Measurements from ENCODE around the gene ACTRT2. TPM values are rescaled to one million over a fixed set of nuclear protein-coding genes. Genes with fewer than 3 reads are reported as not detected.

Gene ACTRT2
- total and polyA plus RNA-seq, 9 donors = not detected

DNA sequence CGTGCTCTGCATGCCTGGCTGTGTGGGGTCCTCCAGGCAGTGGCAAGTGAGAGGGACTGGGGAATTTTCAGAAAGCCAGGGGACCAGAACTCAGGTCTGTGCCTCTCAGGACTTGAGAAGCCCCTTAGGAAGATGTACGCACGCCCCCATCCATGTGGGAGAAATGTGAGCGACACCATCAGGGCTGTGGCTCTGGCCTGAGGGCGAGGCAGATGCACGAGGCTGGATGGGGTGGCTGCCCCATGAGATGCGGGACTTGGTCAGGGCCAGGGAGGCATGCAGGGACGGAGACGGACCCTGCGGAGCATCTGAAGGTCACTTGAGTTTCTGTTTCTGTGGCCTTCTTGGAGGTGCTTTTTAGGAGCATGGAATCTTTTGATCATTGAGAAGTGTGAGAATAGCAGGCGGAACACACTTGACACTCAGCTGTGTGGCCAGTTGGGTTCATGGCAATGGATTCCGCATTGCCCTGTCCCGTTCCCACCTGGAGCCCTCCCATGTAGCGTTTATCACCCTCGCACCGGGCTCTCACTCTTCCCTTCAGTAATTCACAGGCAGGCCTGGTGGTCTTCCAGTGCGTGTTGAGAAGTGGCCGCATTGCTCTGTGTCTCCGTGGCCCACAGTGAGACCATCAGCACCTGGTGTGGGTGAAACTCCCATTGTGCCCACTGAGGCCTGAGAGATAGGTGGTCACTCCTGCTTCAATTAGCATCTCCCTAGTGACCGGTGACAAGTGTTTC, 30.7 kb upstream of the ACTRT2 start:
- Histone ChIP-seq H3K4me1 (ENCODE audit: control insufficient read depth, insufficient read depth, low read length) (peaks cover 12% of the 10 kb centered on the region), H3K9me3 (replicated peaks; ENCODE audit: control insufficient read depth, low read depth, low read length) (peaks cover 9% of the 10 kb centered on the region), H3K27me3 (ENCODE audit: control insufficient read depth, insufficient read depth, low read length) (no peaks in the 10 kb centered on the region), H3K4me3 (ENCODE audit: low read length) (no peak overlapping the region), H3K36me3 (ENCODE audit: control insufficient read depth, insufficient read depth, low read length) (no peaks in the 10 kb centered on the region), H3K27ac (ENCODE audit: low read length) (no peak overlapping the region)
- 92% methylated on average over 17 of the region's 20 CpGs for WGBS (ENCODE audit: insufficient coverage)
- no peak for DNase-seq

DNA sequence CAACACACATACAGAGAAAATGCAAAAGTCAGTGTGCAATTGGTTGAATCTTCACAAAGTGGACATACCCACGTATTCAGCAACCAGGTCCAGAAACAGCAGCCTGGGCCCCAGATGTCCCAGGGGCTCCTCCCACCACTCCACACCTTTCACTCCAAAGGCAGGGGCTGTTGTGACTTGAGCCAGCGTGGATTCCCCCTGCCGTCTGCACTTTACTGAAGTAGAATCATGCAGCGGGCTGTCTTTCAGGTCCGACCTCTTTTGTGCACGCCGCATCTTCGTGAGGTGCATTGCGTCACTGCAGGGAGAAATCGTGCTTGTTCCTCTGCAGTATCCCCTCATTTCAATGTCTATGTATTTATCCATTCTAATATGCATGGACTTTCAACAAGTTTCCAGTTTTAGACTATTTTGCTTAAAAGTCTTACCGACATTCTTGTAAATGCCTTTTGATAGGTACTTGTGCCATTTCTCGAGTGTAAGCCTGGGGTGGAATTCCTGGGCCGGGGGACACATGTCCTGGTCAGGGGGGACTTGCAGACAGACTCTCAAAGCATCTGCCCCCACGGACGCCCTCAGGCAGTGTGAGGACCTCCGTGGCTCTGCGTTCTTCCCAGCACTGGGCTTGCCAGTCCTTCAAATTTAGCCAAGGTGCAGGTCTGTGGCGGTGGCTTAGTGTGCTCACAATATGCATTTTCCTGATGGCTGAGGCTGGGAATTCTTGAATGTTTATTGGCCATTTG, 29.3 kb upstream of the ACTRT2 start:
- peaks cover 9% of the 10 kb centered on the region for H3K9me3 ChIP-seq (replicated peaks; ENCODE audit: control insufficient read depth, low read depth, low read length)
- no peaks in the 10 kb centered on the region for H3K36me3 ChIP-seq (ENCODE audit: control insufficient read depth, insufficient read depth, low read length)
- H3K4me1 ChIP-seq (ENCODE audit: control insufficient read depth, insufficient read depth, low read length) = peaks cover 12% of the 10 kb centered on the region
- DNase-seq = no peak
- 77% methylated on average over 14 of the region's 18 CpGs for WGBS (ENCODE audit: insufficient coverage)
- H3K27ac ChIP-seq (ENCODE audit: low read length) = no peak overlapping the region
- H3K4me3 ChIP-seq (ENCODE audit: low read length) = no peak overlapping the region
- H3K27me3 ChIP-seq (ENCODE audit: control insufficient read depth, insufficient read depth, low read length) = no peaks in the 10 kb centered on the region

DNA sequence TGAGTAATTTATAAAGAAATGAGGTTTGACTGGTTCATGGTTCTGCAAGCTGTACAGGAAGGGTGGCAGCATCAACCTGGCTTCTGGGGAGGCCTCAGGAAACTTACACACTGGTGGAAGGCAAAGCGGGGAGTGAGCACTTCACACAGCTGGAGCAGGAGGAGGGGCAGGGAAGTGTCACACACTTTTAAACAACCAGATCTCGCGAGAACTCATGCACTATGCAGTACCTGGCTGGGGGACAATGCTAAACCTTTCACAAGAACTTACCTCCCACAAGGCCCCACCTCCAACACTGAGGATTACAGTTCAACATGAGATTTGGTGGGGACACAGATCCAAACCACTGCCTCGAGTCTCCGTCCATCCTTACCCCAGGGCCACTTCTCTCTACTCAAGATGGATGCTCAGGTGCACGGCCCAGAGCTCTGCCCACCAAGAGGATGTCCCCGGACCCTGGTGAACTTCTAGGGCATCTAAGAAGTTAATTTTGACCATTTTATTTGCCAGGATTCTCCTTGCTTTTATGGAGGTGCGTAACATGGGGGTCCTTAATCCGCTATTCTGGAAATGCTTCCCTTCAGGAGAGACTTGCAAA, 22.7 kb upstream of the ACTRT2 start:
- Histone ChIP-seq H3K4me3 (ENCODE audit: low read length) (no peak overlapping the region), H3K4me1 (ENCODE audit: control insufficient read depth, insufficient read depth, low read length) (peaks cover 3% of the 10 kb centered on the region), H3K27ac (ENCODE audit: low read length) (no peak overlapping the region), H3K27me3 (ENCODE audit: control insufficient read depth, insufficient read depth, low read length) (peaks cover 8% of the 10 kb centered on the region), H3K9me3 (replicated peaks; ENCODE audit: control insufficient read depth, low read depth, low read length) (peaks cover 9% of the 10 kb centered on the region), H3K36me3 (ENCODE audit: control insufficient read depth, insufficient read depth, low read length) (no peaks in the 10 kb centered on the region)
- 93% methylated on average over 2 of the region's 9 CpGs for WGBS (ENCODE audit: insufficient coverage)
- DNase-seq = no peak

DNA sequence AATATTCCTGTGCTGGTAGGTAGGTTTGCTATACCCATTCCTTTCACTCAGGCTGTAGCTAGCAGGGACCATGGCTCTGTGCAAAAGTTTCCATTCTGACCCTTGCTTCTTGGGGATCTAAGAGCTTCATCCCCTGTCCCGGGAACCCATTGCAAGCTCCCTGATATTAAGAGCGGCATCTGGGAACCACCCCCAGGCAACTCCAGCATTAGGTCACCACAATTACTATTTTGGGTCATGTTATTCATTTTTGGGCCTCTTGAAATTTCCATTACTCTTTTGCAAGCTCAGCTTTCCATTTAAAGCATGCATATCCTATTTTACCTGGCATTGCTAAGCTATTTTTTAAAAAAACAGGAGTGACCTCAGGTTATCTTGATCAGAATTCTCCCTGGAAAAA, 22.1 kb upstream of the ACTRT2 start:
- Histone ChIP-seq H3K27me3 (ENCODE audit: control insufficient read depth, insufficient read depth, low read length) (peaks cover 8% of the 10 kb centered on the region), H3K4me1 (ENCODE audit: control insufficient read depth, insufficient read depth, low read length) (peaks cover 8% of the 10 kb centered on the region)
- 83% methylated on average over 2 of the region's 2 CpGs for WGBS (ENCODE audit: insufficient coverage)

DNA sequence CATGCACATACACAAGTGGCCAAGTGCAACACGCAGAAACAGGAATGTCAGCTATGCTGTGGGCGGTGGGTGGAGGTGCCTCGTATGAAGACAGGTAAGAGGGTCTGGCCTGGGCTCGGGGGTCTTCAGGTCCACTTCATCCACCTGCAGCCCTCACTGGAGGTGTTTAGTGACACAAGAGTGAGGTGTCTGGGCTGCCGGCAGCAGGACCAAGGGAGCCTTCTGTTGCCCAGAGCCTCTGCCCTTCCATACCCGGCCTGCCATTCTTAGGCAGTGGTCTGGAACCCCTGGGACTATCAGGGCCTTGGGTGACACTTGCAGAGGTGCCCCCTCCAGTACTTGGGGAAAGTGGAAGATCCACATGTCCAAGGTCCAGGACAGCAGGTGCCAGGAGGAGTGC, 21.7 kb upstream of the ACTRT2 start:
- Histone ChIP-seq H3K36me3 (ENCODE audit: control insufficient read depth, insufficient read depth, low read length) (no peaks in the 10 kb centered on the region), H3K27ac (ENCODE audit: low read length) (no peak overlapping the region), H3K4me1 (ENCODE audit: control insufficient read depth, insufficient read depth, low read length) (peaks cover 10% of the 10 kb centered on the region), H3K4me3 (ENCODE audit: low read length) (no peak overlapping the region), H3K9me3 (replicated peaks; ENCODE audit: control insufficient read depth, low read depth, low read length) (peaks cover 2% of the 10 kb centered on the region), H3K27me3 (ENCODE audit: control insufficient read depth, insufficient read depth, low read length) (peaks cover 8% of the 10 kb centered on the region)
- 60% methylated on average over 3 of the region's 6 CpGs for WGBS (ENCODE audit: insufficient coverage)
- DNase-seq = no peak

More for the DNA sequence above, 22.1 kb upstream of the ACTRT2 start:
- Histone ChIP-seq H3K4me3 (ENCODE audit: low read length) (no peak overlapping the region), H3K9me3 (replicated peaks; ENCODE audit: control insufficient read depth, low read depth, low read length) (peaks cover 6% of the 10 kb centered on the region), H3K36me3 (ENCODE audit: control insufficient read depth, insufficient read depth, low read length) (no peaks in the 10 kb centered on the region), H3K27ac (ENCODE audit: low read length) (no peak overlapping the region)
- DNase-seq = no peak

DNA sequence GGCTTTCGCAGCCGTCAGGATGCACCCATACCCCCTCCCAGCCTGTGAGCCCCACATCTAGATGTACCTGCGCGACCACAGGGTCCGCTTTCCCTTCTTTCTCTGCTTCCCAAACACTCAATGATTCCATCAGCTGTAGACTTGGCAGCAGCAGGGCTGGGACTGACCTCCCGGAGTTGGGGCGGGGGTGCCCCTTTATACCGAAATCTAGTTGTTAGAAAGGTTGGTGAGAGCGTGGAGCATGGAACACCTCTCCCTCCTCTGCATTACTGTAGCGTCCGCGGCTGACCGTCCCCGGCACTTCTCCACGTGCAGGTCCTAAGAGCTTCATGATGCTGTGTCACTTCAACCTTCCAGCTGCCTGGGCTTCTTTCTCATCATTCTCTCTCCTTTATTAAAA, 21.1 kb upstream of the ACTRT2 start:
- H3K27me3 ChIP-seq (ENCODE audit: control insufficient read depth, insufficient read depth, low read length) = peaks cover 8% of the 10 kb centered on the region
- H3K36me3 ChIP-seq (ENCODE audit: control insufficient read depth, insufficient read depth, low read length) = no peaks in the 10 kb centered on the region
- WGBS (ENCODE audit: insufficient coverage) = 79% methylated on average over 2 of the region's 15 CpGs
- no peak for DNase-seq
- H3K4me3 ChIP-seq (ENCODE audit: low read length) = no peak overlapping the region
- H3K4me1 ChIP-seq (ENCODE audit: control insufficient read depth, insufficient read depth, low read length) = peaks cover 10% of the 10 kb centered on the region
- H3K27ac ChIP-seq (ENCODE audit: low read length) = no peak overlapping the region
- H3K9me3 ChIP-seq (replicated peaks; ENCODE audit: control insufficient read depth, low read depth, low read length) = no peaks in the 10 kb centered on the region

DNA sequence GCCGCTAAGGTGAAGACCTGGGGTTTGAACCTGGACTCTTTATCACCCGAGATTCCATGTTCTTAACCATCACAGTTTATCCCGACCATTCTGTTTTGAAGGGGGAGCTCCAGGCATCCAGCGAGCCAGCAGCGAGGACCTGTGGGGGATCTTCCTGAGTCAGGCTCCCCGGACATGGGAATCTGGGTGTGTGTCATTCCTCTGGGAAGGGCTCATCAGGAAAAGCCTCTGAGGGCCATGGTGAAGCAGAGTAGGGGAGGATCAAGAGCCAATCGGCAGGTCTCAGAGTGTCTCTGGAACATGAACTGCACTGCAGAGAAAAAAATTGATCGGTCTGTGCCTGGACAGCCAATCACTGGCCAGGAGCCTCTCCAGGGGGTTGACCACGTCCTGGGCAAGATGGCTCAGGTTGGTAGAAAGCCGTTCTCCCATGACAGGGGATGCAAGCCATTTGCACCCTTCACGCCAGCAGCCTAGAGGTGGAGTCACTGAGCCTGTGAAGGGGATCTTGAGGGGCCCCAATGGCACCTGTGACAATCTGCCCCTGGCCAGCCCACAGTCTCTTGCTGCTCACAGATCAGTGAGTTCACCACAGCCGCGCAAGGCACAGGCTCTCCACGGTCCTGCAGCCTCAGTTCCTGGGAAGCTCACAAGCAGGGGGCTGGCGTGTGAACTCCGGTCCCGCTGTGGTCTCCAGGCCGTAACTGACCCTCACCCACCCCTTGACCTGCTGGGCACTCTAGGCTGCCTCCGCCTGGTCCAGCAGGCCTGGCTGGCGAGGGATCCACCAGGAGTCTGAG, 20.4 kb upstream of the ACTRT2 start:
- WGBS (ENCODE audit: insufficient coverage) = 61% methylated on average over 14 of the region's 20 CpGs
- Histone ChIP-seq H3K27me3 (ENCODE audit: control insufficient read depth, insufficient read depth, low read length) (peaks cover 8% of the 10 kb centered on the region), H3K27ac (ENCODE audit: low read length) (no peak overlapping the region), H3K9me3 (replicated peaks; ENCODE audit: control insufficient read depth, low read depth, low read length) (no peaks in the 10 kb centered on the region), H3K4me3 (ENCODE audit: low read length) (no peak overlapping the region), H3K4me1 (ENCODE audit: control insufficient read depth, insufficient read depth, low read length) (peaks cover 10% of the 10 kb centered on the region), H3K36me3 (ENCODE audit: control insufficient read depth, insufficient read depth, low read length) (no peaks in the 10 kb centered on the region)
- no peak for DNase-seq

DNA sequence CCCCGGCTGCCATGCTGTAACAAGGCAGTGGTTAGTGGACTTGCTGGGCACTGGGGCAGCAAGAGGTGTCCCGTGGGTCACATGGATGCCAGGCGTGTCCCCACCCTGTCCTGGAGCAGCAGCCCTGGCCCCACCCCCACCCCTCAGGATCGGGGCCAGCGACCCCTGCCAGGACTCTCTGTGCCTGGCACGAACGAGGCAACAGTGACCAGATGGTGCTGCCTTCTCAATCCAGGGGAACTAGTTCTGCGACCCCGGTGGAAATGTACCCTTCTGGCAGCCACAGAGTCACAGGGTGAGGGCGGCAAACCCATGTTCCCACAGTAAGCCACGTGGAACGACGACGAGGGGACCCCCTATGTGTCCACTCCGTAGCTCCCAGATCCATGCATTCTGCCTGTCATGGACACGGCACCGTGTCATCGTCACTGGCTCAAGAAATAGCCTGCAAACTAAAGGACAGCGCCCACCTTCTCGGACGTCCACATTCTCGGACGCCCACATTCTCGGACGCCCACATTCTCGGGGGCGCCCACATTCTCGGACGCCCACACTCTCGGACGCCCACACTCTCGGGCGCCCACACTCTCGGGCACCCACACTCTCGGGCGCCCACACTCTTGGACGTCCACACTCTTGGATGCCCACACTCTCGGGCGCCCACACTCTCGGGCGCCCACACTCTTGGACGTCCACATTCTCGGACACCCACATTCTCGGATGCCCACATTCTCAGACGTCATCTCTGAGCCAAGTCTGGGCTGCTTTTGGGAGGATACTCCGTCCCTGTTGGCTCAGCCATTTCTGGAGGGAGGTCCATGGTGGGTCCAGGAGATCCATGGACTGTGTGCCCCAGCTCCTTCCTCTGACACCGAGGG, 19.6 kb upstream of the ACTRT2 start:
- H3K4me3 ChIP-seq (ENCODE audit: low read length) = no peak overlapping the region
- H3K9me3 ChIP-seq (replicated peaks; ENCODE audit: control insufficient read depth, low read depth, low read length) = no peaks in the 10 kb centered on the region
- DNase-seq = no peak
- H3K4me1 ChIP-seq (ENCODE audit: control insufficient read depth, insufficient read depth, low read length) = peaks cover 10% of the 10 kb centered on the region
- H3K36me3 ChIP-seq (ENCODE audit: control insufficient read depth, insufficient read depth, low read length) = no peaks in the 10 kb centered on the region
- H3K27ac ChIP-seq (ENCODE audit: low read length) = no peak overlapping the region
- peaks cover 8% of the 10 kb centered on the region for H3K27me3 ChIP-seq (ENCODE audit: control insufficient read depth, insufficient read depth, low read length)
- WGBS (ENCODE audit: insufficient coverage) = 83% methylated on average over 46 of the region's 47 CpGs

DNA sequence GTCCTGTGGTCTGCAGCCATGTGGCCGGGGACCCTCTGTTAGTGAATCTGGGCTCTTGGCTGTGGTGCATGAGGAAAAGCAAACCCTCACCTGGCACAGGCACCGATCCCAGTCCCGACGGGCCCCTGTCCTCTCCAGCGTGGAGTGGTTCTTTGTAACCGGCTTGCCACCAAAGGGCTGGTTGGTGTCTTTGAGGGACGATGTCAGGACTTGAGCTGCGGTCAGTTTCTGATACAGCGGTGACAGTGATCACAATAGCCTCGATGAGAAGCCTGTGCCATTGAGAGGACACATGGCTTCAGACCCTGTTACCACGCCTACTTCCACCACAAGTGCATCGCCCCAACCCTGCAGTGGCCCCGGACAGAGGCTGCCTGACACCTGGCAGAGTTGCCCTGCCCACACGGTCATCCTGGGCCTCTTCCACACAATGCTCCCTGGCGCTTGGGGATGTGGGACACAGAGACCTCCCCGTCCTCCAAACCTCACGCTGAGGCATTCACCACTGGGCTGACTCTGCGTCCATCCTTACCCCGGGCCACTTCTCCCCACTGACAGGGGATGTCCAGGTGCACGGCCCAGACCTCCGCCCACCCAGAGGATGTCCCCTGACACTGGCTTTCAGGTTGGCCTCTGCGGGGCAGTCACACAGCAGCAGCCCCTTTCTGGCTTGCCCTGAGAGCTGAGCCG, 18.8 kb upstream of the ACTRT2 start:
- WGBS (ENCODE audit: insufficient coverage) = 91% methylated on average over 17 of the region's 23 CpGs
- Histone ChIP-seq H3K4me1 (ENCODE audit: control insufficient read depth, insufficient read depth, low read length) (peaks cover 10% of the 10 kb centered on the region), H3K4me3 (ENCODE audit: low read length) (no peak overlapping the region), H3K27ac (ENCODE audit: low read length) (no peak overlapping the region), H3K36me3 (ENCODE audit: control insufficient read depth, insufficient read depth, low read length) (no peaks in the 10 kb centered on the region), H3K9me3 (replicated peaks; ENCODE audit: control insufficient read depth, low read depth, low read length) (peaks cover 4% of the 10 kb centered on the region), H3K27me3 (ENCODE audit: control insufficient read depth, insufficient read depth, low read length) (peaks cover 8% of the 10 kb centered on the region)
- DNase-seq = no peak

Data from muscle of leg (tissue), 11 donors.